Loucy (cell line): ENCODE data around the gene FAM135A.

Experiments
- H2AFZ ChIP-seq: fragments of 200-600 bp; sonication (generic); 2 replicates; pipeline ENCODE4 v1.6.0; 2016; ENCODE audit warnings: antibody characterized with exemption, mild to moderate bottlenecking, low read length, moderate library complexity
- H3F3A ChIP-seq: fragments of 200-600 bp; 2 replicates; pipeline ENCODE4 v1.6.0; 2016; ENCODE audit warnings: antibody characterized with exemption, low read depth, mild to moderate bottlenecking
- H3K27me3 ChIP-seq: fragments of 200-600 bp; sonication (generic); 2 replicates; pipeline ENCODE4 v1.6.1; 2014; ENCODE audit warnings: low read length, mild to moderate bottlenecking; ENCODE audit not compliant: insufficient read depth, poor library complexity, severe bottlenecking
- H3K36me3 ChIP-seq: fragments of 200-600 bp; sonication (generic); 2 replicates; pipeline ENCODE4 v1.6.1; 2016; ENCODE audit warnings: low read length; ENCODE audit not compliant: insufficient read depth
- H3K4me1 ChIP-seq: fragments of 200-600 bp; sonication (generic); 2 replicates; pipeline ENCODE4 v1.5.1; 2014; ENCODE audit warnings: low read length, mild to moderate bottlenecking; ENCODE audit not compliant: insufficient read depth, poor library complexity, severe bottlenecking
- H3K4me2 ChIP-seq: fragments of 200-600 bp; sonication (generic); 2 replicates; pipeline ENCODE4 v1.6.0; 2014; ENCODE audit warnings: antibody characterized with exemption, low read length, low read depth, mild to moderate bottlenecking; ENCODE audit not compliant: poor library complexity, severe bottlenecking
- H3K4me3 ChIP-seq: fragments of 200-600 bp; sonication (generic); 2 replicates; pipeline ENCODE4 v1.5.1; 2014; ENCODE audit warnings: low read length, mild to moderate bottlenecking, mixed read lengths; ENCODE audit not compliant: poor library complexity, severe bottlenecking
- H3K79me2 ChIP-seq: fragments of 200-600 bp; sonication (generic); 2 replicates; pipeline ENCODE4 v1.6.1; 2014; ENCODE audit warnings: low read length; ENCODE audit not compliant: insufficient read depth
- H3K9ac ChIP-seq: fragments of 200-600 bp; sonication (generic); 2 replicates; pipeline ENCODE4 v1.6.0; 2014; ENCODE audit warnings: mild to moderate bottlenecking, low read depth, low read length, moderate library complexity; ENCODE audit not compliant: poor library complexity, severe bottlenecking
- H3K9me2 ChIP-seq: fragments of 200-600 bp; sonication (generic); replicated peaks from 2 replicates; pipeline ENCODE4 v1.6.1; 2016; ENCODE audit warnings: low read depth, low read length, mixed read lengths
- H3K9me3 ChIP-seq: fragments of 200-600 bp; sonication (generic); 2 replicates; pipeline ENCODE4 v1.6.1; 2014; ENCODE audit warnings: mild to moderate bottlenecking, antibody characterized with exemption, low read length, low read depth; ENCODE audit not compliant: insufficient read depth
- H4K20me1 ChIP-seq: fragments of 200-600 bp; sonication (generic); 2 replicates; pipeline ENCODE4 v1.6.0; 2014; ENCODE audit warnings: antibody characterized with exemption, low read length, mild to moderate bottlenecking; ENCODE audit not compliant: insufficient read depth, poor library complexity, severe bottlenecking
- CTCF ChIP-seq: fragments of 200-600 bp; sonication (generic); conservative IDR thresholded peaks from 2 replicates; pipeline ENCODE4 v1.5.1; 2014; ENCODE audit warnings: mild to moderate bottlenecking, antibody characterized with exemption, low read length
- EZH2phosphoT487 ChIP-seq: fragments of 200-600 bp; IDR thresholded peaks from 2 replicates; pipeline ENCODE4 v1.6.1; 2018; ENCODE audit warnings: antibody characterized with exemption, mild to moderate bottlenecking, moderate library complexity, borderline replicate concordance

FAM135A gene

GRCh38 chr6:70379473-70380013 lies 33.8 kb upstream of the FAM135A start:
- H3K36me3 ChIP-seq, result no peaks in the 10 kb centered on the region
- H3F3A ChIP-seq, result no peaks in the 10 kb centered on the region
- no peak for TF ChIP-seq EZH2phosphoT487
- no peak for TF ChIP-seq CTCF
- H3K79me2 ChIP-seq, result no peaks in the 10 kb centered on the region
- no peak overlapping the region for H2AFZ ChIP-seq
- no peaks in the 10 kb centered on the region for H3K9me2 ChIP-seq
- no peak overlapping the region for H3K4me3 ChIP-seq
- H3K4me1 ChIP-seq, result no peaks in the 10 kb centered on the region
- no peak overlapping the region for H3K9ac ChIP-seq
- no peaks in the 10 kb centered on the region for H3K27me3 ChIP-seq
- no peaks in the 10 kb centered on the region for H3K9me3 ChIP-seq
- H3K4me2 ChIP-seq, result no peak overlapping the region
- H4K20me1 ChIP-seq, result no peaks in the 10 kb centered on the region

- H3K9me3 ChIP-seq, result no peaks in the 10 kb centered on the region
- H3K4me2 ChIP-seq, result no peak overlapping the region
- no peaks in the 10 kb centered on the region for H3K4me1 ChIP-seq
- no peaks in the 10 kb centered on the region for H3F3A ChIP-seq
- H4K20me1 ChIP-seq, result no peaks in the 10 kb centered on the region
- no peak overlapping the region for H2AFZ ChIP-seq
- no peak overlapping the region for H3K4me3 ChIP-seq
- no peaks in the 10 kb centered on the region for H3K79me2 ChIP-seq
- no peaks in the 10 kb centered on the region for H3K9me2 ChIP-seq
- TF ChIP-seq EZH2phosphoT487, result no peak
- TF ChIP-seq CTCF, result no peak
- no peaks in the 10 kb centered on the region for H3K36me3 ChIP-seq
- no peak overlapping the region for H3K9ac ChIP-seq
- no peaks in the 10 kb centered on the region for H3K27me3 ChIP-seq
These were observed 33.1 kb upstream of the FAM135A start for GRCh38 chr6:70380252-70380651.

- Histone ChIP-seq H3F3A (no peaks in the 10 kb centered on the region), H3K9me3 (no peaks in the 10 kb centered on the region), H3K9ac (no peak overlapping the region), H3K36me3 (no peaks in the 10 kb centered on the region), H3K79me2 (no peaks in the 10 kb centered on the region), H3K4me3 (no peak overlapping the region), H4K20me1 (no peaks in the 10 kb centered on the region), H3K9me2 (no peaks in the 10 kb centered on the region), H3K4me2 (no peak overlapping the region), H3K27me3 (no peaks in the 10 kb centered on the region), H2AFZ (no peak overlapping the region), H3K4me1 (no peaks in the 10 kb centered on the region)
- TF ChIP-seq CTCF (no peak), EZH2phosphoT487 (no peak)
These were observed 32.4 kb upstream of the FAM135A start for GRCh38 chr6:70380771-70381416.
